Measurements from ENCODE around the gene TUT4.

Gene TUT4

GRCh38 chr1:52532731-52533327, 20.1 kb downstream of the TUT4 start:
- DNase-seq: no peak

GRCh38 chr1:52532247-52532646, 20.6 kb downstream of the TUT4 start:
- DNase-seq: no peak

- DNase-seq: no peak
Observed at GRCh38 chr1:52531249-52531872, 21.5 kb downstream of the TUT4 start.

- DNase-seq: no peak
Observed at GRCh38 chr1:52530563-52531144, 22.2 kb downstream of the TUT4 start.

GRCh38 chr1:52523376-52523775, 29.5 kb downstream of the TUT4 start:
- DNase-seq: no peak

GRCh38 chr1:52520148-52520547, 32.7 kb downstream of the TUT4 start:
- DNase-seq: no peak

GRCh38 chr1:52518962-52519361, 33.9 kb downstream of the TUT4 start:
- no peak for DNase-seq

- DNase-seq: no peak
Observed at GRCh38 chr1:52511851-52512615, 40.9 kb downstream of the TUT4 start.

GRCh38 chr1:52511439-52511838, 41.5 kb downstream of the TUT4 start:
- DNase-seq: no peak

- DNase-seq: no peak
Observed at GRCh38 chr1:52506920-52507546, 45.9 kb downstream of the TUT4 start.

GRCh38 chr1:52506349-52506748, 46.5 kb downstream of the TUT4 start:
- no peak for DNase-seq

GRCh38 chr1:52504720-52505119, 48.2 kb downstream of the TUT4 start:
- no peak for DNase-seq

- DNase-seq: no peak
Observed at GRCh38 chr1:52503706-52504105, 49.2 kb downstream of the TUT4 start.

GRCh38 chr1:52502789-52503188, 50.1 kb downstream of the TUT4 start:
- no peak for DNase-seq

- DNase-seq: no peak
Observed at GRCh38 chr1:52487632-52488031, 65.3 kb downstream of the TUT4 start.

- no peak for DNase-seq
Observed at GRCh38 chr1:52482326-52483004, 70.4 kb downstream of the TUT4 start.

GRCh38 chr1:52479076-52479475, 73.8 kb downstream of the TUT4 start:
- DNase-seq: no peak

- DNase-seq: no peak
Observed at GRCh38 chr1:52477876-52478275, 75.0 kb downstream of the TUT4 start.

GRCh38 chr1:52476943-52477342, 75.9 kb downstream of the TUT4 start:
- DNase-seq: no peak

GRCh38 chr1:52474807-52475206, 78.1 kb downstream of the TUT4 start:
- no peak for DNase-seq

GRCh38 chr1:52473039-52473438, 79.9 kb downstream of the TUT4 start:
- DNase-seq: no peak

- no peak for DNase-seq
Observed at GRCh38 chr1:52472384-52472783, 80.5 kb downstream of the TUT4 start.

GRCh38 chr1:52469108-52469507, 83.8 kb downstream of the TUT4 start:
- no peak for DNase-seq

Measured in T1000 (cell line).